GM18951 (cell line): Measurements from ENCODE around the gene NEK11.
"Not testable (repeated sequence)": the region's sequence is repeated elsewhere in the genome, so short reads cannot be mapped to it uniquely, and the experiment has no call there.

Experiments
- POLR2A ChIP-seq: IDR thresholded peaks from 4 replicates; pipeline ENCODE4 v1.6.1; 2011; ENCODE audit warnings: mild to moderate bottlenecking; ENCODE audit not compliant: insufficient read length, insufficient read depth; ENCODE audit errors: extremely low read depth
- in situ Hi-C: fragments of 300-500 bp; cut with MboI; formaldehyde crosslinking; loops from one replicate; pipeline ENCODE4 v1.12.0; 2022; ENCODE audit warnings: low sequenced_read_pairs, mixed read lengths, inconsistent platforms; ENCODE audit not compliant: unreplicated experiment

NEK11 gene

GRCh38 chr3:131323014-131323413 is 296.3 kb downstream of the NEK11 start:
- in situ Hi-C loops = no loop called here

GRCh38 chr3:131323792-131324191 is 297.1 kb downstream of the NEK11 start:
- in situ Hi-C loops = no loop called here
- TF ChIP-seq POLR2A = no peak

More at GRCh38 chr3:131323014-131323413, 296.3 kb downstream of the NEK11 start:
- no peak for TF ChIP-seq POLR2A

- TF ChIP-seq POLR2A = no peak
- in situ Hi-C loops = no loop called here
Observed at GRCh38 chr3:131324923-131325322, 298.2 kb downstream of the NEK11 start.

DNA sequence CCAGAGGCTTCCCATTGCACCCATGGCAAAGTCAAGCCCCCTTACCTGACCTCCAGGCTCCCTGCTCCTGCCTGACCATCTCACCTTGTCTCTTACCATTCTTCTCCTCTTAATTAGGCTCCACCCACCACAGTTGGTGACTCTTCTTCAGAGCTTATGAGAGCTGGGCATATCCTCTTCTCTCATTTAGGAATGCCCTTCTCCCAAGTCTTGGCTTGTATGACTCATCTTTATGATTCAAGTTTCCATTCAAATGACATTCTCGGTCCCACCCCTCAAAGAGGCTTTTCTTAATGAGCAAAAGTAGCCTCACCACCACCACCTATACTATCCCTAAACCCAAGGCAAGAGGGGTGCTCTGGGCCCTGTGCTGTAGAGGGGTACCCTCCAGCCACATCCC is 299.6 kb downstream of the NEK11 start:
- in situ Hi-C loops = no loop called here
- no peak for TF ChIP-seq POLR2A

DNA sequence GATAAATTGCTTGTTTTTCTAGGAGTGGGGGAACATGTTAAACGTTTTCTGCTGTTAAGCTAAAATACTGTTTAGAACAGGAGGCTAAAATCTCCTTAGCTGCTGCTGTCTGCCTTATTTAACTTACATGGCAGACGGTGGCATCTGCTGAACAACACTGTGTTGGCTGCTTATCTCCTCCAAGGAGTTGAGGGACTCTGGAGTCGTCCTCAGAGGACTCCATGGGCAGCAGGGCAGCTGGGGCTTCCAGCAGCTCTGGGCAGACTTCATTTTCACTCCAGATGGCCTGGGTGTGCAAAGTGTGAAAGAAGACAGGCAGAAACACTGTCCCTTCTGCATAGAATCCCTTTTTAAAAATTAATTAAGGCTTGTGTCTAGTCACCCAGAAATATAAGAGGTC is 302.0 kb downstream of the NEK11 start:
- TF ChIP-seq POLR2A = no peak
- in situ Hi-C loops = no loop called here

GRCh38 chr3:131329774-131330173 is 303.1 kb downstream of the NEK11 start:
- in situ Hi-C loops = no loop called here
- TF ChIP-seq POLR2A = no peak

DNA sequence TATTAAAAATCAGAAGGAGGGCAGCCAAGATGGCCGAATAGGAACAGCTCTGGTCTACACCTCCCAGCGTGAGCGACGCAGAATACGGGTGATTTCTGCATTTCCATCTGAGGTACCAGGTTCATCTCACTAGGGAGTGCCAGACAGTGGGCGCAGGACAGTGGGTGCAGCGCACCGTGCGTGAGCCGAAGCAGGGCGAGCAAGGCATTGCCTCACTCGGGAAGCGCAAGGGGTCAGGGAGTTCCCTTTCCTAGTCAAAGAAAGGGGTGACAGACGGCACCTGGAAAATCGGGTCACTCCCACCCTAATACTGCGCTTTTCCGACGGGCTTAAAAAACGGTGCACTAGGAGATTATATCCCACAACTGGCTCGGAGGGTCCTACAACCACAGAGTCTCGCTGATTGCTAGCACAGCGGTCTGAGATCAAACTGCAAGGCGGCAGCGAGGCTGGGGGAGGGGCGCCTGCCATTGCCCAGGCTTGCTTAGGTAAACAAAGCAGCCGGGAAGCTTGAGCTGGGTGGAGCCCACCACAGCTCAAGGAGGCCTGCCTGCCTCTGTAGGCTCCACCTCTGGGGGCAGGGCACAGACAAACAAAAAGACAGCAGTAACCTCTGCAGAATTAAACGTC is 304.9 kb downstream of the NEK11 start:
- in situ Hi-C loops = not testable (repeated sequence)

- no peak for TF ChIP-seq POLR2A
- in situ Hi-C loops = no loop called here
Observed at GRCh38 chr3:131338948-131339640, 312.4 kb downstream of the NEK11 start.

GRCh38 chr3:131341761-131342160 is 315.1 kb downstream of the NEK11 start:
- in situ Hi-C loops = no loop called here
- no peak for TF ChIP-seq POLR2A

DNA sequence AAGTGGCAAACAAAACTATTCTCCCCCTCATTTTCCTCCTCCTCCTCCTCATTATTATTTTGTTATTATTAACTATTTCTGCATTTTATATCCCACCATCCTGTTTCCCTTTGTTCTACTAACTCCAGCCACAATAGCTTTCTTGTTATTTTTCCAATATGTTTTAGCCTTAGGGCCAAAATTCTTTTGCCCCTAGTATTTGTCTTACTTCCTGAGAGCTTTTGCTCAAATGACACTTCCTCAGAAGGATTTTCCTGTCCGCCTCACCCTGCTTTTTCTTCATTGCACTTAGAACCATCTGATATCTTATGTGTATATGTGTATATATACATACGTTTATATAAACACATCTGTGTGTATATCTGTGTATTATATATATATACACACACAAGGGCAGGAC is 322.2 kb downstream of the NEK11 start:
- no peak for TF ChIP-seq POLR2A
- in situ Hi-C loops = no loop called here

GRCh38 chr3:131349454-131349853 is 322.8 kb downstream of the NEK11 start:
- in situ Hi-C loops = no loop called here
- no peak for TF ChIP-seq POLR2A

GRCh38 chr3:131349946-131350347 is 323.3 kb downstream of the NEK11 start:
- in situ Hi-C loops = no loop called here
- TF ChIP-seq POLR2A = no peak

DNA sequence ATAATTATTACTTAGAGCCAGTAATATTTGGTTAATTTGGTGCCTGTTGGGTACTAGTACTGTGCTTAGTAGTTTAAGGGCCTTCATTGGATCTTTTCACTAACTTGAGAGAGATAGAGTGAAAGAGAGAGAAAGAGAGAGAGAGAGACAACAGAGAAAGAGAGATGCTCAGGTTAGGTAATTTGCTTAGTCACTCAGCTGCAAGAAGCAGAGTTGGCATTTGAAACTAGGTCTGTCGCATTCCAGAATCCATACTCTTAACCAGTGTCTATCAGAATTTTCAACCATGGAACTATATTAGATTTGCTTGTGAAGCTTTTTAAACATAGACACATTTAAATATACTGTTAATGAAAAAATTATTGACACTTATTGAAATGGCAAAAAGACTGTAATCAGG is 323.8 kb downstream of the NEK11 start:
- in situ Hi-C loops = no loop called here
- no peak for TF ChIP-seq POLR2A
